Loucy (cell line): ENCODE results near the gene SIMC1.

Source experiments
- H2AFZ ChIP-seq: fragments of 200-600 bp; sonication (generic); 2 replicates; pipeline ENCODE4 v1.6.0; 2016; ENCODE audit warnings: antibody characterized with exemption, mild to moderate bottlenecking, low read length, moderate library complexity
- H3F3A ChIP-seq: fragments of 200-600 bp; 2 replicates; pipeline ENCODE4 v1.6.0; 2016; ENCODE audit warnings: antibody characterized with exemption, low read depth, mild to moderate bottlenecking
- H3K27me3 ChIP-seq: fragments of 200-600 bp; sonication (generic); 2 replicates; pipeline ENCODE4 v1.6.1; 2014; ENCODE audit warnings: low read length, mild to moderate bottlenecking; ENCODE audit not compliant: insufficient read depth, poor library complexity, severe bottlenecking
- H3K36me3 ChIP-seq: fragments of 200-600 bp; sonication (generic); 2 replicates; pipeline ENCODE4 v1.6.1; 2016; ENCODE audit warnings: low read length; ENCODE audit not compliant: insufficient read depth
- H3K4me1 ChIP-seq: fragments of 200-600 bp; sonication (generic); 2 replicates; pipeline ENCODE4 v1.5.1; 2014; ENCODE audit warnings: low read length, mild to moderate bottlenecking; ENCODE audit not compliant: insufficient read depth, poor library complexity, severe bottlenecking
- H3K4me2 ChIP-seq: fragments of 200-600 bp; sonication (generic); 2 replicates; pipeline ENCODE4 v1.6.0; 2014; ENCODE audit warnings: antibody characterized with exemption, low read length, low read depth, mild to moderate bottlenecking; ENCODE audit not compliant: poor library complexity, severe bottlenecking
- H3K4me3 ChIP-seq: fragments of 200-600 bp; sonication (generic); 2 replicates; pipeline ENCODE4 v1.5.1; 2014; ENCODE audit warnings: low read length, mild to moderate bottlenecking, mixed read lengths; ENCODE audit not compliant: poor library complexity, severe bottlenecking
- H3K79me2 ChIP-seq: fragments of 200-600 bp; sonication (generic); 2 replicates; pipeline ENCODE4 v1.6.1; 2014; ENCODE audit warnings: low read length; ENCODE audit not compliant: insufficient read depth
- H3K9ac ChIP-seq: fragments of 200-600 bp; sonication (generic); 2 replicates; pipeline ENCODE4 v1.6.0; 2014; ENCODE audit warnings: mild to moderate bottlenecking, low read depth, low read length, moderate library complexity; ENCODE audit not compliant: poor library complexity, severe bottlenecking
- H3K9me2 ChIP-seq: fragments of 200-600 bp; sonication (generic); replicated peaks from 2 replicates; pipeline ENCODE4 v1.6.1; 2016; ENCODE audit warnings: low read depth, low read length, mixed read lengths
- H3K9me3 ChIP-seq: fragments of 200-600 bp; sonication (generic); 2 replicates; pipeline ENCODE4 v1.6.1; 2014; ENCODE audit warnings: mild to moderate bottlenecking, antibody characterized with exemption, low read length, low read depth; ENCODE audit not compliant: insufficient read depth
- H4K20me1 ChIP-seq: fragments of 200-600 bp; sonication (generic); 2 replicates; pipeline ENCODE4 v1.6.0; 2014; ENCODE audit warnings: antibody characterized with exemption, low read length, mild to moderate bottlenecking; ENCODE audit not compliant: insufficient read depth, poor library complexity, severe bottlenecking
- EZH2phosphoT487 ChIP-seq: fragments of 200-600 bp; IDR thresholded peaks from 2 replicates; pipeline ENCODE4 v1.6.1; 2018; ENCODE audit warnings: antibody characterized with exemption, mild to moderate bottlenecking, moderate library complexity, borderline replicate concordance
- TF ChIP-seq, protein P1 (sequence below): fragments of 200-600 bp; sonication (generic); conservative IDR thresholded peaks from 2 replicates; pipeline ENCODE4 v1.5.1; 2014; ENCODE audit warnings: mild to moderate bottlenecking, antibody characterized with exemption, low read length

SIMC1 gene

GRCh38 chr5:176341325-176342157, 103.3 kb downstream of the SIMC1 start:
- H4K20me1 ChIP-seq = no peaks in the 10 kb centered on the region
- H3F3A ChIP-seq = no peaks in the 10 kb centered on the region
- peaks cover 9% of the 10 kb centered on the region; the same call in 1 of the 2 replicates for H3K36me3 ChIP-seq
- no peaks in the 10 kb centered on the region for H3K9me2 ChIP-seq
- no peaks in the 10 kb centered on the region for H3K79me2 ChIP-seq
- H2AFZ ChIP-seq = no peak overlapping the region
- no peaks in the 10 kb centered on the region for H3K4me1 ChIP-seq
- no peak overlapping the region for H3K4me2 ChIP-seq
- H3K4me3 ChIP-seq = no peak overlapping the region
- TF ChIP-seq, protein P1, sequence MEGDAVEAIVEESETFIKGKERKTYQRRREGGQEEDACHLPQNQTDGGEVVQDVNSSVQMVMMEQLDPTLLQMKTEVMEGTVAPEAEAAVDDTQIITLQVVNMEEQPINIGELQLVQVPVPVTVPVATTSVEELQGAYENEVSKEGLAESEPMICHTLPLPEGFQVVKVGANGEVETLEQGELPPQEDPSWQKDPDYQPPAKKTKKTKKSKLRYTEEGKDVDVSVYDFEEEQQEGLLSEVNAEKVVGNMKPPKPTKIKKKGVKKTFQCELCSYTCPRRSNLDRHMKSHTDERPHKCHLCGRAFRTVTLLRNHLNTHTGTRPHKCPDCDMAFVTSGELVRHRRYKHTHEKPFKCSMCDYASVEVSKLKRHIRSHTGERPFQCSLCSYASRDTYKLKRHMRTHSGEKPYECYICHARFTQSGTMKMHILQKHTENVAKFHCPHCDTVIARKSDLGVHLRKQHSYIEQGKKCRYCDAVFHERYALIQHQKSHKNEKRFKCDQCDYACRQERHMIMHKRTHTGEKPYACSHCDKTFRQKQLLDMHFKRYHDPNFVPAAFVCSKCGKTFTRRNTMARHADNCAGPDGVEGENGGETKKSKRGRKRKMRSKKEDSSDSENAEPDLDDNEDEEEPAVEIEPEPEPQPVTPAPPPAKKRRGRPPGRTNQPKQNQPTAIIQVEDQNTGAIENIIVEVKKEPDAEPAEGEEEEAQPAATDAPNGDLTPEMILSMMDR = no peak
- no peak for TF ChIP-seq EZH2phosphoT487
- H3K27me3 ChIP-seq = no peaks in the 10 kb centered on the region
- H3K9ac ChIP-seq = no peak overlapping the region
- H3K9me3 ChIP-seq = no peaks in the 10 kb centered on the region

DNA sequence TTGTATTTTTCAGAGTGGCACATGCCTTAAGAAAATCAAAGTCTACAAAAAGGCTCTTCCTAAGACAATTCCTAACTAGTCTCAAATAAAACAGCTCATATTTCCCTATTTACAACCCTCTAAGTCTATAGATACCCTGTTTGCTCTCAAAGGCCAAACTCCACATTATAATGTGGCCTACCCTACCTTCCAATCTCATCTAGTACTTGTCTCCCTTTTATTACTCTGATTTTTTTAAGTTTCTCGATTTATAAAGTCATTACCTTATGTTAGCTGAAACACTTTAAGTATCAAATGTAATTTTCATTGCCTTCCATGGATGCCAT, 103.9 kb downstream of the SIMC1 start:
- H3K4me2 ChIP-seq = no peak overlapping the region
- H3K9ac ChIP-seq = no peak overlapping the region
- no peaks in the 10 kb centered on the region for H3K27me3 ChIP-seq
- H3K36me3 ChIP-seq = peaks cover 12% of the 10 kb centered on the region; the same call in 1 of the 2 replicates
- no peak overlapping the region for H2AFZ ChIP-seq
- H3K9me2 ChIP-seq = no peaks in the 10 kb centered on the region
- TF ChIP-seq, protein P1 = no peak
- TF ChIP-seq EZH2phosphoT487 = no peak
- no peaks in the 10 kb centered on the region for H3K9me3 ChIP-seq
- no peak overlapping the region for H3K4me3 ChIP-seq
- H3F3A ChIP-seq = no peaks in the 10 kb centered on the region
- no peaks in the 10 kb centered on the region for H4K20me1 ChIP-seq
- H3K79me2 ChIP-seq = no peaks in the 10 kb centered on the region
- H3K4me1 ChIP-seq = no peaks in the 10 kb centered on the region

DNA sequence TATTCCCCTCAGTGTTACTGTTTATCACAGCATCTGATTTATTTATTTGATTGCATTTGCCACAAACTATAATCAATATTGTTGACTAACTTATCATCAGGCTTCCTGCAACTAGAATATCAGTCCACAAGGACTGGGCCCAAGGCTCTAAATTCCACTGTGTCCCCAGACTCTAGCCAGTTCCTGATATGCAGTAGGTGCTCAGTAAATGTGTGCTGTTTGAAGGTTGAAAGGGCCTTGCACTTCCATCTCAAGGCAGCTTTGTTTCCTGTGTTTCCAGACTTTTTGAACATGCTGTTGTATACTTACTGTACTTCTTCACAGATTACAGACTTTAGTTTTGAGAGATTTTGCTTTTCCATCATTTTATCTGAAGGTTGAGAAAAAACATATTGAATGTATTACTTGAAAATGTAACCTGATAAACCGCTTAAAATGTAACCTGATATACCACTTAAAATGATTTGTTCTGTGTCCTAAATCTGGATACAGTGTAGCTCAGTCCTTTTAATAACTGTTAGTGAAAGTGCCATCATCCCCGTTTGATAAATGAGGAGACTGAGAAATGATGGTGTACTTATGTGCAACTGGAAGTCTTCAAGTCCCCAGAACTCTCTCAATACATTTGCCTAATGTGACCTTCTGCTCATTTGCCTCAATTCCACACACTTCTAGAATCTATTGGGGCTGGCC, 104.7 kb downstream of the SIMC1 start:
- H3K79me2 ChIP-seq = no peaks in the 10 kb centered on the region
- no peaks in the 10 kb centered on the region for H3K9me3 ChIP-seq
- TF ChIP-seq EZH2phosphoT487 = no peak
- TF ChIP-seq, protein P1 = no peak
- H3K4me2 ChIP-seq = no peak overlapping the region
- no peaks in the 10 kb centered on the region for H3F3A ChIP-seq
- no peaks in the 10 kb centered on the region for H3K4me1 ChIP-seq
- H3K9me2 ChIP-seq = no peaks in the 10 kb centered on the region
- H3K27me3 ChIP-seq = no peaks in the 10 kb centered on the region
- peaks cover 18% of the 10 kb centered on the region; the same call in 1 of the 2 replicates for H3K36me3 ChIP-seq
- no peaks in the 10 kb centered on the region for H4K20me1 ChIP-seq
- no peak overlapping the region for H2AFZ ChIP-seq
- H3K9ac ChIP-seq = no peak overlapping the region
- no peak overlapping the region for H3K4me3 ChIP-seq
